ENCODE measurements around the gene IL32. TPM values are rescaled to one million over a fixed set of nuclear protein-coding genes. Genes with fewer than 3 reads are reported as not detected.

Gene IL32
- total RNA-seq, 1 experiment from 2014 or later = 115 TPM

GRCh38 chr16:3027983-3028715 lies 37.3 kb upstream of the IL32 start:
- no peak for DNase-seq (ENCODE audit: low spot score)

GRCh38 chr16:3028716-3029319 lies 36.6 kb upstream of the IL32 start:
- DNase-seq (ENCODE audit: low spot score) = no peak

GRCh38 chr16:3029491-3030221 lies 35.8 kb upstream of the IL32 start:
- no peak for DNase-seq (ENCODE audit: low spot score)

GRCh38 chr16:3030222-3031212 lies 34.9 kb upstream of the IL32 start:
- DNase-seq (ENCODE audit: low spot score) = no peak

GRCh38 chr16:3032624-3033023 lies 32.8 kb upstream of the IL32 start:
- DNase-seq (ENCODE audit: low spot score) = no peak

- DNase-seq (ENCODE audit: low spot score) = no peak
Observed at GRCh38 chr16:3035289-3035971, 30.0 kb upstream of the IL32 start.

- no peak for DNase-seq (ENCODE audit: low spot score)
Observed at GRCh38 chr16:3035972-3036725, 29.3 kb upstream of the IL32 start.

GRCh38 chr16:3036726-3037315 lies 28.6 kb upstream of the IL32 start, which contains the start of gene BICDL2:
TSS of gene BICDL2 (minus strand) at chr16:3036944. CDS start at chr16:3035496, 1,448 bp downstream.
- DNase-seq (ENCODE audit: low spot score) = no peak

GRCh38 chr16:3038256-3038655 lies 27.2 kb upstream of the IL32 start:
- DNase-seq (ENCODE audit: low spot score) = no peak

GRCh38 chr16:3038896-3039295 lies 26.5 kb upstream of the IL32 start:
- no peak for DNase-seq (ENCODE audit: low spot score)

- DNase-seq (ENCODE audit: low spot score) = no peak
Observed at GRCh38 chr16:3042376-3042775, 23.1 kb upstream of the IL32 start.

- no peak for DNase-seq (ENCODE audit: low spot score)
Observed at GRCh38 chr16:3044708-3045107, 20.7 kb upstream of the IL32 start.

- DNase-seq (ENCODE audit: low spot score) = no peak
Observed at GRCh38 chr16:3045758-3046640, 19.4 kb upstream of the IL32 start, which contains the start of gene MMP25. TSS of gene MMP25 (plus strand) at chr16:3046561. CDS start at chr16:3046918, 357 bp downstream.

GRCh38 chr16:3046641-3047386 lies 18.6 kb upstream of the IL32 start:
- no peak for DNase-seq (ENCODE audit: low spot score)

GRCh38 chr16:3047387-3047720 lies 18.1 kb upstream of the IL32 start:
- DNase-seq (ENCODE audit: low spot score) = no peak

- no peak for DNase-seq (ENCODE audit: low spot score)
Observed at GRCh38 chr16:3049921-3050481, 15.4 kb upstream of the IL32 start.

GRCh38 chr16:3050487-3050886 lies 15.0 kb upstream of the IL32 start:
- no peak for DNase-seq (ENCODE audit: low spot score)

- no peak for DNase-seq (ENCODE audit: low spot score)
Observed at GRCh38 chr16:3051009-3051408, 14.4 kb upstream of the IL32 start.

Measured in A172 (cell line).